Lower leg skin (tissue), 4 donors: ENCODE results near the gene VAV3. TPM values are rescaled to one million over a fixed set of nuclear protein-coding genes. Genes with fewer than 3 reads are reported as not detected.
"Not testable (repeated sequence)": the region's sequence is repeated elsewhere in the genome, so short reads cannot be mapped to it uniquely, and the experiment has no call there.

Source experiments
- DNase-seq, 2 donors: peaks; one replicate each; pipeline ENCODE4 v3.0.0-alpha.2; 2019; ENCODE audit warnings: low spot score in 2 of 2
- H3K4me3 ChIP-seq: fragments of 200-600 bp; sonication (generic); 2 replicates; pipeline ENCODE4 v1.5.1; 2017; ENCODE audit warnings: mild to moderate bottlenecking, low read depth; ENCODE audit not compliant: poor library complexity, severe bottlenecking
- POLR2A ChIP-seq, 2 donors: fragments of 450-650 bp; IDR thresholded peaks; one replicate each; pipeline ENCODE4 v1.6.1; 2016 to 2017; ENCODE audit warnings: antibody characterized with exemption in 2 of 2, mild to moderate bottlenecking in 1 of 2, moderate library complexity in 1 of 2
- WGBS, 2 donors: methylation state at CpG; one replicate each; pipeline ENCODE4 v1.1.5; 2018; 5-methylcytosine and 5-hydroxymethylcytosine counted together
- intact Hi-C: fragments of 100-400 bp; cut with DNase I; formaldehyde crosslinking; loops from one replicate; pipeline ENCODE4 v1.15.0; 2023; ENCODE audit warnings: low total_unique reads
- total RNA-seq, 4 donors: library from RNA; depleted of rRNA; stranded (reverse); fragments of >200 nt; gene quantifications; one replicate each; pipeline ENCODE4 v1.1.0, GENCODE V29; 2016
- TF ChIP-seq, protein P1 (sequence below), 3 donors: fragments of 450-650 bp; IDR thresholded peaks; one replicate each; pipeline ENCODE4 v1.5.1; 2016; ENCODE audit warnings: antibody characterized with exemption in 3 of 3, mild to moderate bottlenecking in 3 of 3, moderate library complexity in 2 of 3

Gene VAV3
- total RNA-seq, 4 donors from 2014 or later = 102 to 200 (median 147) TPM

DNA sequence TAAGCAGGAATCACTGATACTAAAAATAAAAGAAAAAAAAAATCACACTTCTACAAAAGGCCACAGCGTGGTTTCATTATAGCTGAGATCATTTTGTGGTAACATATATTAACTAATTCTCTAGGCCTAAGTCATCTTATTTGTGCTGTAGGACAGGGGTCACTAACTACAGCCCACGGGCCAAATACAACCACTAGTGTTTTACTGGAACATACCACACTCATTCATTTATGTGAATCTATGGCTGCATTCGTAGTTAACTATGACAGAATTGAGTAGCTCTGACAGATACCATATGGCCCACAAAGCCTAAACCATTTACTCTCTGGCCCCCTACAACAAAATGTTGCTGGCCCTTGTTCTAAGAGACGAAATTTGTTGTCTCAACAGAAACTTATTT, 224.4 kb downstream of the VAV3 start:
- TF ChIP-seq POLR2A (IDR thresholded peaks at IDR 0.05) = no peak
- TF ChIP-seq, protein P1, sequence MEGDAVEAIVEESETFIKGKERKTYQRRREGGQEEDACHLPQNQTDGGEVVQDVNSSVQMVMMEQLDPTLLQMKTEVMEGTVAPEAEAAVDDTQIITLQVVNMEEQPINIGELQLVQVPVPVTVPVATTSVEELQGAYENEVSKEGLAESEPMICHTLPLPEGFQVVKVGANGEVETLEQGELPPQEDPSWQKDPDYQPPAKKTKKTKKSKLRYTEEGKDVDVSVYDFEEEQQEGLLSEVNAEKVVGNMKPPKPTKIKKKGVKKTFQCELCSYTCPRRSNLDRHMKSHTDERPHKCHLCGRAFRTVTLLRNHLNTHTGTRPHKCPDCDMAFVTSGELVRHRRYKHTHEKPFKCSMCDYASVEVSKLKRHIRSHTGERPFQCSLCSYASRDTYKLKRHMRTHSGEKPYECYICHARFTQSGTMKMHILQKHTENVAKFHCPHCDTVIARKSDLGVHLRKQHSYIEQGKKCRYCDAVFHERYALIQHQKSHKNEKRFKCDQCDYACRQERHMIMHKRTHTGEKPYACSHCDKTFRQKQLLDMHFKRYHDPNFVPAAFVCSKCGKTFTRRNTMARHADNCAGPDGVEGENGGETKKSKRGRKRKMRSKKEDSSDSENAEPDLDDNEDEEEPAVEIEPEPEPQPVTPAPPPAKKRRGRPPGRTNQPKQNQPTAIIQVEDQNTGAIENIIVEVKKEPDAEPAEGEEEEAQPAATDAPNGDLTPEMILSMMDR (IDR thresholded peaks at IDR 0.05) = no peak
- DNase-seq = no peak
- intact Hi-C loops = no loop called here
- 83 to 89% methylated on average over 4 of the region's 4 CpGs for WGBS, 2 donors
- no peak overlapping the region for H3K4me3 ChIP-seq

DNA sequence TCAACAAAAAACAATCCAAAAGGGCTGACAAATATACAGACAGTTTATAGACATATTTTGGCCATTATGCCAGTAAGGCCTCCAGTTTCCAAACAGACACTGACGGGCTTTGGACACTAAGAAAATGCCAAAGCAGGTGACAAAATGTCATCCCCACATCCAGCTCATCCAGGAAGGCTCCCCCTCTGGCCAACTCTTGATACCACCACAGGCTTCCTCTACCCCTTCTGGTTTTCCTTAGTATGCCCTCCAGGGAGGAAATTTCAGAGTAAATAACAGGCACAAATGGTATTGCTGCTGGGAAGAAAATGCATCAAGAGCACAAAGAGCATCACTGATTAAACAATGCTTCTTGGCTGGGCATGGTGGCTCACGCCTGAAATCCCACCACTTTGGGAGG, 225.3 kb downstream of the VAV3 start:
- no peak for TF ChIP-seq POLR2A (IDR thresholded peaks at IDR 0.05)
- TF ChIP-seq, protein P1 (IDR thresholded peaks at IDR 0.05) = no peak
- H3K4me3 ChIP-seq = no peak overlapping the region
- WGBS, 2 donors = 81 to 93% methylated on average over 2 of the region's 2 CpGs
- intact Hi-C loops = no loop called here
- DNase-seq = no peak

DNA sequence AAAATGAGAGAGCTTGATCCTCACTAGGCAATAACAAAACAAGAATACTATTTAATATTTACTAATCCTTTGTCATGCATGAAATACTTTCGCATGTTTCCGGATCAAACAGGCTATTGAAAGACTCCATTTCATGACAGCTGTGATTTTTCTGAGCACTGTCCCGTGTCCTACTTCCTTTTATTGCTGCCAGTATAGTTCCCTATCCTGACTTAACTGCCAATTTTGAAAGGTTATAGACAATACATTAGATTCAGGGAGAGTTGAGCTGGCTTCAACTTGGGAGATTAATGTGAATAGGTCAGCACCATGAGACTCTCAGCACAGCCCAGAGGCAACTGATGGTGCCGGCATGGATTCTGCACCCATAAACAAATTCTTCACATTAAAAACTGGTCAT, 225.8 kb downstream of the VAV3 start:
- DNase-seq = peak in 1 of 2 donors; percentile 16
- intact Hi-C loops = no loop called here
- TF ChIP-seq, protein P1 (IDR thresholded peaks at IDR 0.05) = no peak
- TF ChIP-seq POLR2A (IDR thresholded peaks at IDR 0.05) = no peak
- H3K4me3 ChIP-seq = no peak overlapping the region
- 54 to 58% methylated on average over 4 of the region's 4 CpGs for WGBS, 2 donors

DNA sequence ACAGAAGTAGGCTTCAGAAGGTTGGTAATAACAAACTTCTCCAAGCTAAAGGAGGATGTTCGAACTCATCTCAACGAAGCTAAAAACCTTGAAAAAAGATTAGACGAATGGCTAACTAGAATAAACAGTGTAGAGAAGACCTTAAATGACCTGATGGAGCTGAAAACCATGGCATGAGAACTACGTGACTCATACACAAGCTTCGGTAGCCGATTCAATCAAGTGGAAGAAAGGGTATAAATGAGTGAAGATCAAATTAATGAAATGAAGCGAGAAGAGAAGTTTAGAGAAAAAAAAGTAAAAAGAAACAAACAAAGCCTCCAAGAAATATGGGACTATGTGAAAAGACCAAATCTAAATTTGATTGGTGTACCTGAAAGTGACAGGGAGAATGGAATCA, 231.6 kb downstream of the VAV3 start:
- H3K4me3 ChIP-seq, intact Hi-C loops, DNase-seq: not testable (repeated sequence)
- 95 to 98% methylated on average over 7 of the region's 7 CpGs for WGBS, 2 donors

DNA sequence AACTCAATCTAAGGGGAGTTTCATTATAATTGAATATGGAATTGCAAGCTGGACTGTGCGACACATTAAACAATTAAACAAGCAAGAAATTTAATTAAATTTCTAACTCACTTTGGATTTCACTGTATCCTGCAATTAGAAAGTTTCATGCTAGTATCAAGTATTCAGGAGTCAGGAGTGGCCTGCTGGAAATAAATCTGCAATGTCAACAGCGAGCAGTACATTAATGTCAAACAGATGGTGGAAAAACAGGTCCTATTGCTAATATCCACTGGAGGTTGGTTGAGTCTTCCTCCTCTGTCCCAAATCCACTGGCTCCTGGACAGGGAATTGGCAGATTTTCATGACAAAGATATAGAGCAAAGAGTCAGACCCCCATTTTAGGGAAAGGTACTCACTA, 237.1 kb downstream of the VAV3 start:
- TF ChIP-seq POLR2A (IDR thresholded peaks at IDR 0.05) = no peak
- TF ChIP-seq, protein P1 (IDR thresholded peaks at IDR 0.05) = no peak
- DNase-seq = no peak
- WGBS, 2 donors = 70% methylated on average over 2 of the region's 2 CpGs
- intact Hi-C loops = no loop called here
- H3K4me3 ChIP-seq = no peak overlapping the region

DNA sequence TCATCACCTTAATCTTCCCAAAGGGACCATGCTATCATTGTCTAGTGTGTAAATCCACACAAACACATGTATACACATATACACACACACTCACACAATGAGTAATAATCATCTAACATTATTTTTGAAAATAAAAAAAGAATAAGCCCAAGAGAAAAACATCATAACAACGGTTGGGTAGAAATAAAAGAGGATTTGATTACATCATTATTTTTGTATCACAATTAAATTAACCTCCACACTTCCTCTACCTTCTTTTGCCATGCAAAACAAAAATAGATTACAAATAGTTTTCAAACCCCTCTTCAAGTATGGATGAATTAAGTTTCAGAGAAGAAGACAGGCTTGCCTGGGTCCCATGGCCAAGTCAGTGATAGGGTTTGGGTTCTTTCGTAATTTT, 238.1 kb downstream of the VAV3 start:
- TF ChIP-seq POLR2A (IDR thresholded peaks at IDR 0.05) = no peak
- TF ChIP-seq, protein P1 (IDR thresholded peaks at IDR 0.05) = no peak
- 73 to 78% methylated on average over 2 of the region's 2 CpGs for WGBS, 2 donors
- no peak overlapping the region for H3K4me3 ChIP-seq
- intact Hi-C loops = no loop called here
- no peak for DNase-seq
